Inferior parietal cortex (tissue), 1 donor: ENCODE data around the gene CCDC142.

Source experiments
- DNase-seq: peaks from one replicate; pipeline ENCODE4 v3.0.0-alpha.2; 2016; ENCODE audit errors: extremely low spot score

The CCDC142 gene

DNA sequence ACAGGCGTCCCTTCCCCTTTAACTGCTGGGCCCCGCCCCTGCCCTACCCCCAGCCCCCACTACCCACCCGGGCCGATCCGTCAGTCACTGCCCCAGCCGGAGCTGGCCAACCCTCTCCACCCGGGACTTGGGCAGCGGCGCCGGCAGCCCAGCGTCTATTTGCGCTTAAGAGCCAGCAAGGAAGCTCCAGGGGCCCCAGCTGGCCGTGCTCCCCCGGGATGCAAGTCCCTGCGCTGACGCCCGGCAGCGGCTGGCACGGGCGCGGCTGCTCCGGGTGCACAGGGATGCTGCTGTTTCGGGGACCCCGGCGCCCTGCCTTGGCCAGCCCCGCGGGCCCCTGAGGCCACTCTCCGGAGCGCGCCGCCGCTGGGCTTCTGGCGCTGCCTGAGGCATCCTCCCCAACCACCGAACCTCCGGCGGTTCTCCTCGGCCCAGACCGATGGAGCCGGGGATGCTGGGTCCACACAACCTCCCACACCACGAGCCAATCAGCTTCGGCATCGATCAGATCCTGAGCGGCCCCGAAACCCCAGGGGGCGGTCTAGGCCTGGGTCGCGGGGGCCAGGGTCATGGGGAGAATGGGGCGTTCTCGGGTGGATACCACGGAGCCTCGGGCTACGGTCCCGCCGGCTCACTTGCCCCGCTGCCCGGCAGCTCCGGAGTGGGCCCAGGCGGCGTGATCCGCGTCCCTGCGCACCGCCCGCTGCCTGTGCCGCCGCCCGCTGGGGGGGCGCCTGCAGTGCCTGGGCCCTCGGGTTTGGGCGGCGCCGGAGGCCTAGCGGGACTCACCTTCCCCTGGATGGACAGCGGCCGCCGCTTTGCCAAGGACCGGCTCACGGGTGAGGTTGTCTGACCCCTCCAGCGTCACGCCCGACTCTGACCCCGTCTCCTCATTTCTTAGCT is 31.8 kb upstream of the CCDC142 start, which contains the start of gene TLX2:
TSS of gene TLX2 (plus strand) at position 83 of the 903 bp plus-strand sequence. CDS start at position 440, 357 bp downstream.
- no peak for DNase-seq

DNA sequence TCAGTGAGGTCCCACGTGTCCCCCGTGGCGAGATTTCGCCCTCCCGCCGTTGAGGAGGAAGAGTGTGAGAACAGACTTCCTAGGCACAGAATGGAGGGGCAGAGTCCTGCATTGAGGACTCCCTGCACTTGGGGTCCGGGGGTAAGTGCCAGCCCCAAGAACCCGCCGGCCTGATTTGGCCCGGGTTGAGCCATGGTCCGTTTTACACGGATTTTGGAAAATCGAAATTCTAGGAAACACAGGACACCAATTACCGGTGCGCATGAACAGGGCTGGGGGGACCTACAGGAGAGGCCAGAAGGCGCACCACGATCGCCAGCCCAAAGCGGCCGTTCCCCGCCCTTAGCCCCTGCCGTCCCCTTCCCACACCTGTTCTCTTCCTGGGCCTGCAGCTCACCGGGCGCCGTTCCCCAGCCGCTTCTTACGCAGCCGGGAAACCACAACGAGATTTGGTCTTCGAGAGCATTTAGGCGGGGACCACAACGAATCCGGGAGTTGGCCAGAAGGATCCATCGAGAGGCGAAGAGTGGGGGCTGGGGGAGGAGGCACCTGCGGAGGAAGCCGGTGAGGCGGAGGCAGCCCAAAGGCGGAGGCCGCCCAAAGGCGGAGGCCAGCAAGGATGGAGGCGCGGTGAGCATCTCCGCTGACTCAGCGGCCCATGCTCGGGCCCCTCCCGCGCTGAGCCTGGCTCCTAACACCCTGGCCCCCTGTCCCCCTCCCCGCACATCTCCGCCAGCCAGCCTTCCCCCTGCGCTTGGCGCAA is 31.0 kb upstream of the CCDC142 start:
- DNase-seq: no peak

DNA sequence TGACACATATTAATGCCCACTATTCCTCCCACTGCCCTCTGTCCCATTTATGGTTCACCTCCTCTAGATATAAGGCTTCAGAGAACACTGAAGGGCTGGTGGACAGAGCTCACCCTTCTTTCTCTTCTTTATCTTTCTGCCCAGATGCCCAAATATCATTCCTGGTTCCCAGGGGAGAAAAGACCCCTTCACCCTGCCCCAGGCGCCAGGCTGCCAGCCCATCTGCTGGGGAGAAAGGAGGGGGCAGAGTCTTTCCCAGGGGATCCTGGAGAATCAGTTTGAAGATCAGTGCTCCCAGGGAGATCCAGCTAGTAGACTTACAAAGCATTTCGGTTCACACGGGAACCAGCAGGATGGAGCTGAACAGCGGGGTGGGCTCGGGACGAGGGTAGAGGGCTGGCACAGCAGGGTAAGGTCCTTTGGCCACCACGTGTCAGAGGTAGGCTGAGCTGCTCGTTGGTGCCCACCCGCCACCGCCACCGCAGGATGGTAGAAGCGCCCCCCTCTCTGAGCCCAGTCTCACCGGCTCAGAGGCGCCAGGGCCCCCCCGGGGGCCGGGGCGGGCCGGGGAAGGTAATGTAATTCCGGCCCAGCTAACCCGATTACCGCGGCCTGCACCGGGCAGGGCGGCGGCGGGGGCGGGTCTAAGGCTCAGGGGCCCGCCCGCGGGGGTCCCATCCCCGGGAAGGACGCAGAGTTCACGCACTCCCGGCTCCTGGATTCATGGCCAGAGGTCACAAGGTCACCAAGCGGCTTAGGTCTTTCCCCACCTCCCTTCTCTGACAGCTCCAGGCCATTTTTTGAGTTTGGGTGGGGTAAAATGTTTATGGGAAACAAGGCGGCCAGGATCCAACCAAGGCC is 30.2 kb upstream of the CCDC142 start:
- DNase-seq: no peak

DNA sequence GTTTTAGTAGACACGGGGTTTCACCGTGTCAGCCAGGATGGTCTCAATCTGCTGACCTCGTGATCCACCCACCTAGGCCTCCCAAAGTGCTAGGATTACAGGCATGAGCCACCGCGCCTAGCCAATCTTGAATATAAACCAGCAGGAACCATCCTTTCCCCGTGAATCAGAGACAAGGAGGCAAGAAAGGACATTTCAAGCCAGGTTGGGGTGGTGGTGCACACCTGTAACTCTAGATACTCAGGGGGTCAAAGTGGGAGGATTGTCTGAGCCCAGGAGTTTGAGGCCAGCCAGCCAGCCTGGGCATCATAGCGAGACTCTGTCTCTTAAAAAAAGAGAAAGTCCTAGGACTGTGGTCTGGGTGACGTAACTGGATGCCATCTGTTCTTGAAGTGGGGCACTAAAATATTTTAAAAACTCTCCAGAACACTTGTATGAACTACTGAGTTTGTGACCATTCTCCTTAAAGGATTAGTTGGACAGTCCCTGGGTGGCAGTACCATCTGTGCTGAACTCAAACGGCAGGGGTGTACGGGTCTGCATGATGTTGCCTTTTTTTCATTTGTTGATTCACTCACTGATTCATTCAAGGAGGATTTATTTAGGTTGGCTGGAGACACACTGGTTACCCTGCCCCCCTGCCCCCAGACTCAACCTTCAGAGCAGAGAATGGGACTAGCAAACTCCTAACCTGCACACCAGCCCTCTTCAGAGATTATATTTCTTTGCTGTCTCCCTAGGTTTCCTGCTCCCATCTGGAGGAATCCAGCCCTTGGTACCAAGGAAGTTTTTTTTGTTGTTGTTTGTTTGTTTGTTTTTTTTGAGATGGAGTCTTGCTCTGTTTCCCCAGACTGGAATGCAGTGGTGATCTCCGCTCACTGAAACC is 28.5 kb upstream of the CCDC142 start:
- no peak for DNase-seq

DNA sequence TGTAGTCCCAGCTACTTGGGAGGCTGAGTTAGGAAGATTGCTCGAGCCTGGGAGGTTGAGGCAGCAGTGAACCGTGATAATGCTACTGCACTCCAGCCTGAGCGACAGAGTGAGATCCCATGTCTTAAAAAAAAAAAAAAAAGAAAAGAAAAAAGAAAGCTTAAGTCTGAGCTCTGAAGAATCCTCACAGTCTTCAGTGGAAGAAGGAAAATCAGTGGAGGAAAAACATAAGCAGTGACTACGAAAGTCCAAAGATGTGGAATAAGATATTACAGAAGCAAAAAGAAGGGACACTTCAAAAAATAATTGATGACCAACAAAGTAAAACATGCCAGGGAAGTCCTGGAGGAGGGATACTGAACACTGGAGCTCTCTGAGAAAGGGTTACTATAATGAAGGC is 27.5 kb upstream of the CCDC142 start:
- no peak for DNase-seq

DNA sequence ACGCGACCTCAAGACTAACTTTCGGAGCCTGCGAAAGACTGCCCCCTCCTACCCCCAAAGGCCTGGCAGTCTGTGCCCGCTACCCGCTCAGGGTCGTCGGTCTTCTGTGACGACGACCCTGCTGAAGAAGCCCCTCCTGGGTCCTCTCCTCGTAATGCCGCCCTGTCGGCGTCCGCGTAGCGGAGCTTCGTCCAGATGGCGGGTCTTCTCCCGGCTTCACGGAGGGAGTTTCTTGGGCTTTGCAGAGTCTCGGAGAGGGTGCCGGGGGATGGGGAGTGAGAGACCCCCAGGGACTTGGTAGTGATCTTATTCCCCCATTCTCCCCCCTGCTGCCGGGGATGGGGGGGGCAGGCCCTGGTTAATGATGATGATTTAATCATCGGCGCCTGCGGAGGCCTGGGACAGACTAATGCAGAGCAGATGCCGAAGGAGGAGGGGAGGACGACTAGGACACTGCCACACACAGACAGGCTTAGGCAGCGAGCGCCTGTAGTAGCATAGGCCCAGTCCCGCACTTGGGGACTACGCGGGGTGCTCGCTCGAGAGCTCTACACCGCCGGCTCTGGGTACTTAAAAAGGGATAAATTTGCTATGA is 25.2 kb upstream of the CCDC142 start:
- no peak for DNase-seq

DNA sequence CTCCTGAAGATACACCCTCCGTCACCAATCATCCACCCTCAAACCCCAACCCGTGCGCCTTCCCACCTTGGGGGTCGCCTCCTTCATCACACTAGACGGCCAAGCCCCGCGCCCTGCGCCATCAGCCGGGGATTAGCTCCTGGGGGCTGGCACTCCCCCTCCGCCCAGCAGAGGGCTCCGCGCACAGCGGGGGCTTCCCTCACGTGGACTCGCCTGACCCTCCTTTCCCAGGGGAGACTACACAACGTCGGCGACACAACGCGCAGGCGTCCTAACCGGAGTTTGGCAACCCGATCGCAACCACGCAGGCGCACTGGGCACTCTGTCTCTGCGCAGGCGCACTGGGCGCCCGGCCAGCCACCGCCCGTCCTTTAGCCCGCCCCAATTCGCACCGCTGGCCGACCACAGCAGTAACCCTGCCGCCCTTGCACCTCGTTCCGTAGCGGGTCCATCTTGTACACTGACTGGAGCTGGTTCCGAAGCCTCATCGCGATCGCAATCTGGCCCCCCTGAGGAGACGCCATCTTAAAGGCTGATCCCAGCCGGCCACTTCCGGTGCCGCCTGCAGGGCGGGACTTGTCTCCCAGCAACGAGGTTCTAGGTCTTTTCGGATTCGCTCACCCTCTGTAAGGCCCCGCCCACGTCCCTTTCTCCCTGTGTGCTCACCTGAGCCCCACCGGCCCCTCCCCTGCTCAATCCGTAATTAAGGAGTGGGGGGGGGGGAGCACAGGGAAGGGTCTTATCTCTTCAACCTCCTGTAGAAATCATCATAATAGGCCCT is 24.5 kb upstream of the CCDC142 start, which contains the start of gene PCGF1:
TSS of gene PCGF1 (minus strand) at position 551 of the 781 bp plus-strand sequence. CDS start at position 524, 27 bp downstream.
- DNase-seq: peak; percentile 98

DNA sequence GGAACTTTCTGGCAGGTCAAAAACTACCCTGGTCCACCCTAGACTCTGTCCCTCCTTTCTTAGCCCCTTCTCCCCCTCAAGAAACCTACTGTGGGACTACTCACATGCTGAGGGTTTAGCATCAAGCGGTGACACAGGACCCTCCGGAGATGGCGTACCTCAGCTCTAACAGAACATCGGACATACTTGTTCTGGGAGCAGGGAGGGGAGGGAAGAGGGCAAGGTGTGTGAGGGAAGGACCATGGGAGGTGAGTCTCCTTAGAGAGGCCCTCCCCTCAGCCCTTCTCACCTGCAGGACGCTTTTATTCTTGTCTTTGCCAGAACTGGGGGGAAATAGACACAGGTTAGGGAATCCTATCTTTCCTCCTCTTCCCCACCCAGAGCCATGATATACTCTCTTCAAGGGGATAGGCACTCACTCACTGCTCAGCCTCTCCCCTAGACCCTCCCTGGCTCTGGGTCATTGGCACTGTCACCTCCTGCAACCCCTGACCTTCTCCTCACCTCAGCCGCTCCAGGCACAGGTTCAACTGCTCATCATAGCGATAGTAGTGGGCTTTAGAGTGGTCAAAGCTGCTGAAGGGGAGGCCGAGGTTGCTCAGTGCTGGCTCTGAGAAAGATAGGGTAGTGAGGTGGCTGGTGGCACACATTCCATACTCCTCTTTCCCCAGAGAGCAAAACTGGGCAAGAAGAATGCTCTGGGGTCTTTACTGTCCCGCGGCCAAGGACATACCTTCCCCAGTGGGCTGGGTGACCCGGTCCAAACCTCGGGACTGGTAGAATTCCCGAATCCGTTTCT is 22.8 kb upstream of the CCDC142 start:
- DNase-seq: no peak

DNA sequence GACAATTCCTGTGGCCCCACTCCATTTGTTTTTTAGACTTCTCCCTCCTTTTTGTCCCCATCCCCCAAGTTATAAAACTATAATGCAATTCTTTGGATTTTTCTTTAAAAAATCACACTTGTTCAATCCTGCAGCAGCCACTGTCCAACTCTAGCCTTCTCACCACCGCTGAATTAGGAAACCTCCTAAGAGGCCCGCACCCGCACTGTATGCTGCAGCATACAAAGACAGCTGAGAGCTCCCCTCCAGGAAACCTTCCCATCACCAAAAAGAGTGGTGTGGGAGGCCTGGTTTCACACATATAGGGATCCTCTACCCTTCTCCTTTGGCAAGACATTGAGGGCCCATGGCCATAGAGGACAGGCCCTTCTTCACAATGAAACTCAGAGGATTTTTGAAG is 21.8 kb upstream of the CCDC142 start:
- no peak for DNase-seq

DNA sequence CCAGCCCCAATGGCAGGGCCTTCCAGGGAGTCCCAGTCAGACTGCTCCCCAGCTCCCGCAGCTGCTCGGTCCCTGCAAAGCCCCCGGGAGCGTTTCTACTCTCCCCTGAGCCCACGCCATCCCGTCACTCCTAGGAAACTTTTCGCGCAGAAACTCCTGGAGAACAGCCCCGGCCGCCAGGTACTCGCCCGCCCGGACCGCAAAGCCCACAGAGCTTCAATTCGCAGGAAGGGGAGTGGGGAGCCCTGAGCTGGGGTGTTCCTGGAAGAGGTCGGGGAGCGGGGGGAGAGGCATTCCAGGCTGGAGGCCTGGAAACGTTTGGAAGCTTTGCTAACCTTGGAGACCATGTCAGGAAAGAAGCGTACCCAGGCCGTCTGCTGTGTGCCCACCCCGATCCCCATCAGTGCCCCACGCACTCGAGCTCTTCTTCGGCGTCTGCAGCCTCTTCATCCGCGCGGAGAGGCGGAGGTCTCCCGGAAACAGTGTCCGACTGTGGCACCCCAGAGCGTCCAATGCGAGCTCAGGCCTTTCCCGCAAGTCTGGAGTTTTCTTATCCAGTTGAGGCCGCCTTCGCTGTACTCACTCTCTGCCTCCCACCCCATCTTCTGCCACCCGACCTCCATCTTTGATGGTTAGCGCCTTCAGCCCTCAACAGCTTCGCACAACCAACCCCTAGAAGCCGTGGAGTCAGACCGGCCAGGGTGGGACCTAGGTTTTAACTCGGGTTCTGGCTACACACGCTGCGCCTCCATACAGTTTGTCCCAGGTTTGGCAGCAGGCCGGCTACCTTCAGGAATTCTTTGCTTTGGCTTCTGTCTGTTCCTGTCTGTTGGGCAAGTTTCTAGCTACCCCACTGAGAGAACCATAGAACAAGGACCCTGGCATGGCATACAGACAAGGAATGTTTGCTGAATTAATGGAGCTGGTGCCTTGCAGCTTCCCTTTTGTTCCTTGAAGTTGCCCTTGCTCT is 21.0 kb upstream of the CCDC142 start:
- DNase-seq: no peak

DNA sequence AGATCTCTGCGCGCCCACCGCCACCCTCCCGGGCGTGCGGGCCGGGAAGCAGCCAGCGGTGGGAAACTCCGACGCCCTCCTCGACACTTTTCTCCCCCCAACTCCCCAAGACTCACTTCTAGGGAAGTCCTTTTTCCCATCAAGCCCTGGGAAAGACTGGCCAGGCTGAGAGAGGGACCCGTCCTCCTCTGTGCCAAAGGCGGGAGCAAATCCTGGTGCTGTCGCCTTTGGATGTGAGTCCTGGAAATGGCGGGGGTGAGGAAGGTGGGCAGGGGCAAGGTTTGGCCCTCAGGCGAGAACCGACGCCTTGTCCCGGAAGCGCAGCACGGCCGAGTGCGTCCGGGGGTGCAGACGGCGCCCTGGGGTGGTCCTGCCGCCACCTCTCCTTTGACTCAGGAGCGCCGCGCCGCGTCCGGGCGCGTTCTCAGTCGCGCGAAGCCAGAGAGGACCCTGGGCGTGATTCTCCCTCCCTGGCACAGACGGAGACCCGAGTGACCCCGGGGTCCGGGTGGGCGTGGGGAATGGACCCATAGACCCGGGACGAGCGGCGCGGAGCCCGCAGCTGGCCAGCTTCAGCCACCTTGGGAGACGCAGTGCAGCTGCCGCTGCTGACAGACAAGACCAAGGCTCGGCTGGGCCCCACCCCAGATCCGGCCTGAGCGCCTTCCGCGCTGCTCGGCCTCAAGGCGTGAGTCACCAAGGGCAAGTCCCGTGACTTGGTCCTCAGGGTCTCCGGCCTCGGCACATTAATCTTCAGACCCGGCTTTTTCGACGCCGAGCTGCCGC is 20.1 kb upstream of the CCDC142 start:
- DNase-seq: no peak

DNA sequence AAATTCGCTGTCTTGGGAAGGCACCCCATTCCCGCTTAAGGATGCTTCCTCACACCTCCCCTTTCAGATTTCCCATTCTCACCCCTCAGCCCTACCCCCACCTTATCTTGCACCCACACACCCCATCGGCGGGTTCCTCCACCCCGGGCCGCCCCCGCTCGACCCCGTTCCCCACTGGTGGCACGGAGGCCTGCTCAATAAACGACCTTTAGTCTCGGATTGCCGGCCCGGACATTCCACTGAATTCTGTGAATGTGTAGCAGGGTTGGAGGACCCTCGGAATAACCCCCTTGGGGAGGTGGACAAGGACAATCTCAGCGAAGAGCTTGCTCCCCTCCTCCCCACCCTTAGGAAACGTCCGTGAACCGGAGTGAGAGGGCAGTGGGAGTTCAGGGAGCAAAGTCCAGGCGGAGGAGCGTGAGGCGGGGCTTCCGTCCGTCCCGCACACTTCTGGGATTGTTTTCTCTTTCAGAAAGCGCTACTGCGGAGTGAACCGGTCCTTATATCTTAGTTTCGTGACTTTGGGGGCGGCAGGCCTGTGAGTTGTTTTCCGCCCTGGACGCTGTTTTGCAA is 19.4 kb upstream of the CCDC142 start:
- DNase-seq: no peak

DNA sequence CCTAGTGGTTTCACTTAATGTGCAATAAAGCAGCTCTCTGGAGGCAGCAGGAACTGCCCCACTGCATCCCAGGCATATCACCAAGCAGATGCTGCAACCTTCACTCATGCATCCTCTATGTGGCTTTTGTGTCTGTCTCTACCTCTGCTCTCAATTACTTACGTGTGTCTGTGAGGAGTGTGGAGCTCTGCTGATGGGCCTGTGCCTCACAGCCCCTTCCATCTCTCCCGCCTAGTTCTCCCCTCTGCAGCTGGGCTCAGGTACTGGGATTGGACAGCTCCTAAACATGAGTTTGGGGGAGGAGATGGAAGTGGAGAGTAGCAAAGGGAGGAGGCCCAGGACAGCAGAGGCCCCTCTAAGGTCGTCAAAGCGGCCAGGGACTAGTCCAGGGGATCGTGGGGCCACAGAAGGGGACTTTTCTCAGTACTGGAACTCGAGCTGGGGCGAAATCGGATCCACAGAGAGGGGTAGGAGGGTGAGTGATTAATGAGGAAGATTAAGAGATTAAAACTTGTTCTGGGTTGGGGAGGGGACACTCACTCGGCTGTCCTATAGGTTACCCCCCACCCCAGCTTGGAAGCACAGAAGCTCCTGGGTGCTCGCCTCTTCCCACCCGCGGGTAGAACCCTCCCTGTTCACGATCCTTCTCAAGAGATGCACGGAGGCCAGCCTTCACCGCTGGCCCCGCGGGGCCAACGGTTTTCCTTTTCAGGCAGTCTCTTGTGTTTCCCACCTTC is 18.7 kb upstream of the CCDC142 start:
- no peak for DNase-seq

DNA sequence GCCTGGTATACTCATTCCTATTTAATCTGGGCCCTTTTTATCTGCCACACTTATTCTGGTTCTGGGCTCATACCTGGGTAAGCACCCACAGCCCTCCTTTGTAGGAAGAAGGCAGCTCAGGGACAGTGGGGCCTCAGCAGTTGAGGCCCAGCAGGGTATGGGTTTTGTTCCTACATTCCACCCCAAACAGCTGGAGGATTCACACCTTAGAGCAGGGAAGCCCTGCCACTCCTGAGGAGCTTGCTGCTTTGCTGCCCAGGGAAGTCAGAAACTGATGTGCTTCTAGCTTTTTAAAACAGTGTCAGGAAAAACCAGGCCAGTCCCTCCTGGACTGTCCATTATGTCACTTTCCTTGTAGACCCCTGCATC is 17.8 kb upstream of the CCDC142 start:
- DNase-seq: no peak

DNA sequence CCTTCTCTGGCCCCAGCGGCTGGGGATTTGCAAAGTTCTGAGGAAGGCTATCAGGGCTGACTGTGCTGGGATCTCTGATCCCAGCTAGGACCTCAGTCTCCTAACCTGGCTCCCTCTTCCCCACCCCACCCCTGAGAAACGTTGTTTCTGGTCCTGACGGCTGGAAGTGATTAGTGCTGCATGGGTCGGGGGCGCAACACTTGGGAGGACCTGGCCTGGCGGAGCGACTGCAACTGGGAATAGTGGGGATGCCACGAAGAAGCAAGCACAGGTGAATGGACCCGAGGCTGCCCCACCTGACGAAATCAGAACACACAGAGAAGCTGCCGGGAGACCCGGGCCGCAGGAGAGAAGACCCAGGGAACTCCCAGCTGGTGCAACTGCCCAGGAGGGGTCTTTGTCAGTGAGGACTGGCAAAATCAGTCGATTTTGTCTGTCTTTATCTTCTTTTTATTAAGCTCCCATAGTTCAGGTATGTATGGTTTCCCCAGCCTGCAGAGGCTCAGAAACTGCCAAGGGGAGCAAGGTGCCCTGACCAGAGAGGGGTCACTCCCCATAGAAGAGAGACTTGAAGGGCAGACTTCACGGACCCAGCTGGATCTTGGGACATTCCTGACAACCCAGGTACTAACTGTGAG is 17.3 kb upstream of the CCDC142 start:
- no peak for DNase-seq
